Chondrocyte (in vitro differentiated cells): Measurements from ENCODE around the gene RPL39L. TPM values are rescaled to one million over a fixed set of nuclear protein-coding genes. Genes with fewer than 3 reads are reported as not detected.

ENCODE experiments used
- DNase-seq: peaks from one replicate; pipeline ENCODE4 v3.0.0; 2021; ENCODE audit warnings: mixed read lengths, low spot score
- H3K27ac Mint-ChIP-seq: one replicate; pipeline ENCODE4 v1.8.0; 2021; ENCODE audit warnings: mild to moderate bottlenecking, moderate library complexity, mixed read lengths; ENCODE audit not compliant: unreplicated experiment
- H3K27me3 Mint-ChIP-seq: 2 replicates; pipeline ENCODE4 v1.8.0; 2021; ENCODE audit warnings: low read depth, mixed read lengths
- H3K36me3 Mint-ChIP-seq: 2 replicates; pipeline ENCODE4 v1.8.0; 2021; ENCODE audit warnings: low read depth, mixed read lengths
- H3K4me1 Mint-ChIP-seq: 2 replicates; pipeline ENCODE4 v1.8.0; 2021; ENCODE audit warnings: low read depth, mild to moderate bottlenecking, mixed read lengths
- H3K4me3 Mint-ChIP-seq: one replicate; pipeline ENCODE4 v1.8.0; 2021; ENCODE audit warnings: mild to moderate bottlenecking, moderate library complexity, mixed read lengths; ENCODE audit not compliant: unreplicated experiment
- H3K9me3 Mint-ChIP-seq: 2 replicates; pipeline ENCODE4 v1.8.0; 2021; ENCODE audit warnings: low read depth, mixed read lengths
- CTCF ChIP-seq: fragments of 200-600 bp; sonication (generic); IDR thresholded peaks from 2 replicates; pipeline ENCODE4 v1.5.0; 2021; ENCODE audit warnings: antibody characterized with exemption, mild to moderate bottlenecking, moderate library complexity
- total RNA-seq: library from RNA; stranded (reverse); gene quantifications from 3 replicates; pipeline ENCODE4 v1.2.1, GENCODE V29; 2021

Gene RPL39L
- total RNA-seq, 1 donor from 2014 or later = 15.8 TPM

DNA sequence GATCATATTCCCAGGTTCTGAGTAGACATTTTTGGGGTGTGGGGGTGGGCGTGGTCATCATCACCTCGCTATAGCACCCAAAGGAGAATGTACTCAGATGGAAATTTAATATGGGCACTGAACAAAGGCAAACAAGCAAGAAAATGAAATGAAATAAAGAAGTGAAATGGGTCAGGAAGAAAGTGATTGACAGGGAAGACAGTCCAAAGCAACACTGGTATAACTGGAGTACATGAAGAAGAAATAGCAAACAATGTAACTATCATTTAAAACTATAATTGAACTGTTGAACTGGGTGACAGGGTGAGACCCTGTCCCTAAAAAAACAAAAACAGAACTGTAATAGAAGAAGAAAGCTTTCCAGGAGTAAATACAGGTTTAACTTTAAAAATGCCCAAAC, 24.8 kb downstream of the RPL39L start:
- H3K27me3 Mint-ChIP-seq = no peaks in the 10 kb centered on the region
- no peaks in the 10 kb centered on the region for H3K9me3 Mint-ChIP-seq
- H3K27ac Mint-ChIP-seq = no peak overlapping the region
- TF ChIP-seq CTCF = no peak
- H3K4me1 Mint-ChIP-seq = peaks cover 7% of the 10 kb centered on the region
- no peak for DNase-seq
- H3K36me3 Mint-ChIP-seq = no peaks in the 10 kb centered on the region
- H3K4me3 Mint-ChIP-seq = no peak overlapping the region

- peak; percentile 85 for TF ChIP-seq CTCF
- H3K27ac Mint-ChIP-seq = no peak overlapping the region
- DNase-seq = no peak
- no peak overlapping the region for H3K4me3 Mint-ChIP-seq
- H3K36me3 Mint-ChIP-seq = no peaks in the 10 kb centered on the region
- peaks cover 11% of the 10 kb centered on the region for H3K4me1 Mint-ChIP-seq
- H3K27me3 Mint-ChIP-seq = no peaks in the 10 kb centered on the region
- no peaks in the 10 kb centered on the region for H3K9me3 Mint-ChIP-seq
These were observed 26.1 kb downstream of the RPL39L start for GRCh38 chr3:187112934-187113793.

DNA sequence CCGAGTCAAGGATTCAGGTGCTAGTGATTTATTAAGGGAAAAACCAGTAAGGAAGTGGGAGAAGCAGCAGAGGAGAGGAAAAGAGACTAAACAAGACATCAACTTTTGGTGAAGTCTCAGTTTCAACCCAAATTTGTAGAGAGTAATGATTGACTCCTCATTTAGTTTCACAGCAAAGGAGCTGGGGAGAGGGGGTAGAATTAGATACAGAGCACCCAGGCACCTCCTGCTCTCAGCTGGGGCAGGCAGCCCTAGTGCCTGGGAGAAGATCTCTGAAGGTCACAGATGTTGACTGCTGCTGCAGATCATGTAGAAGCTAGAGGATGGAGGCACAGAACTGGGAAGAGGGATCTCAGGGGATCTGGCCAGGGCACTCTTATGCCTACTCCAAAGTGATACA, 29.1 kb downstream of the RPL39L start:
- H3K9me3 Mint-ChIP-seq = no peaks in the 10 kb centered on the region
- no peak overlapping the region for H3K4me3 Mint-ChIP-seq
- H3K27me3 Mint-ChIP-seq = no peaks in the 10 kb centered on the region
- no peak for DNase-seq
- H3K36me3 Mint-ChIP-seq = no peaks in the 10 kb centered on the region
- peaks cover 32% of the 10 kb centered on the region for H3K4me1 Mint-ChIP-seq
- TF ChIP-seq CTCF = no peak
- no peak overlapping the region for H3K27ac Mint-ChIP-seq

GRCh38 chr3:187107989-187108388, 31.3 kb downstream of the RPL39L start:
- no peak for TF ChIP-seq CTCF
- Mint-ChIP-seq H3K36me3 (no peaks in the 10 kb centered on the region), H3K4me3 (no peak overlapping the region)

DNA sequence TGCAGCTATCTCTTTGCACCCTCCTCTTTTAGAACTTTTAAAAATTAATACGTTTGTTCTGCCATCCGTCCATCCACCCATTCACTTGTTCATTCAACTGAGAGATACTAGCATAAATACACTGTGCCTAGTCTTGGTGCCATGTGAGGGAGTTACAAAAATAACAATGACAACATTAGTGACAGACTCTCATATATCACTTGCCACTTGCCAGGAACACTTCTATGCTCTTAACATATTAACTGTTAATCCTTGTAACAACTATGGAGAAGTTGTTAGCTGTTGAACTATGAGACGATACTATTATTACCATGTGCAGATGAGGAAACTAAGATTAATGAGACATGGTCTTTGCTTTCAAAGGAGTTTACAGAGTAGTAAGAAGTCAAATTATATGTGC, 33.6 kb downstream of the RPL39L start:
- no peaks in the 10 kb centered on the region for H3K36me3 Mint-ChIP-seq
- DNase-seq = no peak
- no peak for TF ChIP-seq CTCF
- no peak overlapping the region for H3K27ac Mint-ChIP-seq
- H3K27me3 Mint-ChIP-seq = no peaks in the 10 kb centered on the region
- H3K4me3 Mint-ChIP-seq = no peak overlapping the region
- no peaks in the 10 kb centered on the region for H3K9me3 Mint-ChIP-seq
- peaks cover 59% of the 10 kb centered on the region for H3K4me1 Mint-ChIP-seq

More at GRCh38 chr3:187107989-187108388, 31.3 kb downstream of the RPL39L start:
- Mint-ChIP-seq H3K9me3 (no peaks in the 10 kb centered on the region), H3K27me3 (no peaks in the 10 kb centered on the region), H3K4me1 (peaks cover 40% of the 10 kb centered on the region), H3K27ac (no peak overlapping the region)
- no peak for DNase-seq
